Keratinocyte (primary cell): Measurements from ENCODE around the gene ARID1B. TPM values are rescaled to one million over a fixed set of nuclear protein-coding genes. Genes with fewer than 3 reads are reported as not detected.

Source experiments
- DNase-seq: peaks from one replicate; pipeline ENCODE4 v3.0.0-alpha.2; 2011; ENCODE audit warnings: low read depth, missing footprints, low spot score
- FAIRE-seq: peaks from 2 replicates; lab custom pipeline; 2011; peaks lifted over from hg19 to GRCh38; lab: Jason Lieb, UNC
- H2AFZ ChIP-seq: 2 replicates; pipeline ENCODE4 v1.6.0; 2012; ENCODE audit warnings: low read length, control low read depth, inconsistent platforms; ENCODE audit not compliant: control insufficient read depth
- H3K27ac ChIP-seq: 2 replicates; pipeline ENCODE4 v1.5.1; 2011; ENCODE audit warnings: low read length; ENCODE audit not compliant: control insufficient read depth, insufficient read depth
- H3K27me3 ChIP-seq: 3 replicates; pipeline ENCODE4 v1.6.0; 2011; ENCODE audit warnings: low read length; ENCODE audit not compliant: control insufficient read depth, insufficient read depth; ENCODE audit errors: extremely low read depth
- H3K36me3 ChIP-seq, 2 experiments: 2 replicates in 1 of 2; 3 replicates in 1 of 2; pipeline ENCODE4 v1.5.1; 2011; ENCODE audit warnings: low read length in 2 of 2, mild to moderate bottlenecking in 1 of 2; ENCODE audit not compliant: control insufficient read depth in 2 of 2, insufficient read depth in 2 of 2; ENCODE audit errors: extremely low read depth in 1 of 2
- H3K4me1 ChIP-seq: 3 replicates; pipeline ENCODE4 v1.5.1; 2011; ENCODE audit warnings: low read length; ENCODE audit not compliant: control insufficient read depth, insufficient read depth; ENCODE audit errors: extremely low read depth
- H3K4me2 ChIP-seq: 3 replicates; pipeline ENCODE4 v1.6.0; 2011; ENCODE audit warnings: low read depth, low read length; ENCODE audit not compliant: control insufficient read depth, insufficient read depth; ENCODE audit errors: extremely low read depth
- H3K4me3 ChIP-seq, 3 experiments: fragments of 200-600 bp in 1 of 3; sonication (generic) in 1 of 3; 2 replicates in 2 of 3; 3 replicates in 1 of 3; pipeline ENCODE4 v1.5.1; 2011 to 2016; ENCODE audit warnings: low read length in 3 of 3, mild to moderate bottlenecking in 3 of 3, control low read depth in 2 of 3, inconsistent platforms in 1 of 3, low read depth in 1 of 3, mixed read lengths in 1 of 3, mixed run types in 1 of 3, moderate library complexity in 1 of 3; ENCODE audit not compliant: control insufficient read depth in 2 of 3, insufficient read depth in 2 of 3; ENCODE audit errors: extremely low read depth in 1 of 3
- H3K79me2 ChIP-seq: 2 replicates; pipeline ENCODE4 v1.6.0; 2012; ENCODE audit warnings: low read length; ENCODE audit not compliant: control insufficient read depth, insufficient read depth
- H3K9ac ChIP-seq: 3 replicates; pipeline ENCODE4 v1.6.0; 2011; ENCODE audit warnings: low read length; ENCODE audit not compliant: control insufficient read depth, insufficient read depth; ENCODE audit errors: extremely low read depth
- H3K9me1 ChIP-seq: 3 replicates; pipeline ENCODE4 v1.6.0; 2011; ENCODE audit warnings: low read length; ENCODE audit not compliant: control insufficient read depth, insufficient read depth; ENCODE audit errors: extremely low read depth
- H3K9me3 ChIP-seq: 2 replicates; pipeline ENCODE4 v1.5.1; 2012; ENCODE audit warnings: low read depth, low read length; ENCODE audit not compliant: control insufficient read depth
- H4K20me1 ChIP-seq: 3 replicates; pipeline ENCODE4 v1.6.0; 2011; ENCODE audit warnings: low read length; ENCODE audit not compliant: control insufficient read depth, insufficient read depth; ENCODE audit errors: extremely low read depth
- EZH2 ChIP-seq: IDR thresholded peaks from one replicate; pipeline ENCODE4 v1.6.1; 2012; ENCODE audit warnings: inconsistent platforms, mild to moderate bottlenecking, low read length, moderate library complexity
- dilution Hi-C: fragments of 300-500 bp; cut with MboI; formaldehyde crosslinking; loops from one replicate; pipeline ENCODE4 v1.7.0; 2020; ENCODE audit warnings: low sequenced_read_pairs; ENCODE audit not compliant: extremely low pct_ligation_motif_present
- polyA plus RNA-seq, 5 experiments: library from polyadenylated mRNA; depleted of rRNA in 3 of 5; stranded (reverse) in 3 of 5; stranded (forward) in 1 of 5; unstranded in 1 of 5; fragments of >200 nt; gene quantifications; 1 replicate in 1 of 5; 2 replicates in 3 of 5; 3 replicates in 1 of 5; pipeline versions ENCODE4 v1.2.1 to v1.2.3, GENCODE V29; 2011 to 2012; ENCODE audit warnings: missing spikeins in 2 of 5, low read depth in 1 of 5, low replicate concordance in 1 of 5
- TF ChIP-seq, protein P1 (sequence below), 3 experiments: IDR thresholded peaks in 1 of 3; conservative IDR thresholded peaks in 1 of 3; optimal IDR thresholded peaks in 1 of 3; 2 replicates in 2 of 3; 3 replicates in 1 of 3; pipeline versions ENCODE3 to v1.5.1; 2011; ENCODE audit warnings: low read length in 3 of 3, mild to moderate bottlenecking in 3 of 3, moderate library complexity in 2 of 3, control low read depth in 1 of 3, inconsistent platforms in 1 of 3; ENCODE audit not compliant: insufficient read depth in 2 of 3; ENCODE audit errors: extremely low read depth in 1 of 3

ARID1B gene
- polyA plus RNA-seq, 1 donor (not counting 4 experiments of a cell fraction or from before 2014, with no cell fraction given): 14.9 TPM

DNA sequence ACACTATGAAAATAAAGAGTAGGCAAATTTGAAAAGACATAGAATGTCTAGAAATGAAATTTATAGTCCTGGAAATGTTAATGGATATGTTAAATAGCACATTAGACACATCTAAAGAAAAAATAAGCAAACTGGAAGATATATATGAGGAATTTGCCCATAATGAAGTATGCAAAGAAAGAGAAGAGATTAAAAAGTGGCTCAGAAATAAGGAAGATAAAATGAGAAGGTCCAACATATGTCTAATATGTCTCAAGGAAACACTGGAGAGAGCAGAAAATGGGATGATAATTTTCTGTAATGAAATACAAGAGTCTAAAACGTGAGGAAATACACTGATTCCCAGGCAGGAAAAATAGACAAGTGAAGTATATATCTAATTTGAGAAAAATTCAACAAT is 36.6 kb upstream of the ARID1B start:
- no peak overlapping the region for H3K27ac ChIP-seq
- H3K4me2 ChIP-seq: no peak overlapping the region
- no peaks in the 10 kb centered on the region for H3K79me2 ChIP-seq
- H3K4me1 ChIP-seq: no peaks in the 10 kb centered on the region
- H3K9me1 ChIP-seq: no peaks in the 10 kb centered on the region
- TF ChIP-seq EZH2: no peak
- TF ChIP-seq, protein P1, sequence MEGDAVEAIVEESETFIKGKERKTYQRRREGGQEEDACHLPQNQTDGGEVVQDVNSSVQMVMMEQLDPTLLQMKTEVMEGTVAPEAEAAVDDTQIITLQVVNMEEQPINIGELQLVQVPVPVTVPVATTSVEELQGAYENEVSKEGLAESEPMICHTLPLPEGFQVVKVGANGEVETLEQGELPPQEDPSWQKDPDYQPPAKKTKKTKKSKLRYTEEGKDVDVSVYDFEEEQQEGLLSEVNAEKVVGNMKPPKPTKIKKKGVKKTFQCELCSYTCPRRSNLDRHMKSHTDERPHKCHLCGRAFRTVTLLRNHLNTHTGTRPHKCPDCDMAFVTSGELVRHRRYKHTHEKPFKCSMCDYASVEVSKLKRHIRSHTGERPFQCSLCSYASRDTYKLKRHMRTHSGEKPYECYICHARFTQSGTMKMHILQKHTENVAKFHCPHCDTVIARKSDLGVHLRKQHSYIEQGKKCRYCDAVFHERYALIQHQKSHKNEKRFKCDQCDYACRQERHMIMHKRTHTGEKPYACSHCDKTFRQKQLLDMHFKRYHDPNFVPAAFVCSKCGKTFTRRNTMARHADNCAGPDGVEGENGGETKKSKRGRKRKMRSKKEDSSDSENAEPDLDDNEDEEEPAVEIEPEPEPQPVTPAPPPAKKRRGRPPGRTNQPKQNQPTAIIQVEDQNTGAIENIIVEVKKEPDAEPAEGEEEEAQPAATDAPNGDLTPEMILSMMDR (optimal IDR thresholded peaks at IDR 0.05 in 1 of 3, IDR thresholded peaks at IDR 0.05 in 1 of 3, conservative IDR thresholded peaks at IDR 0.05 in 1 of 3; ENCODE audit: extremely low read depth in 1 of 3, insufficient read depth in 2 of 3, low read length in 3 of 3): no peak
- no peaks in the 10 kb centered on the region for H3K36me3 ChIP-seq
- dilution Hi-C loops: no loop called here
- no peak for DNase-seq
- peaks cover 3% of the 10 kb centered on the region for H3K9me3 ChIP-seq
- no peak overlapping the region for H3K4me3 ChIP-seq
- no peak overlapping the region for H2AFZ ChIP-seq
- H3K9ac ChIP-seq: no peak overlapping the region
- no peaks in the 10 kb centered on the region for H3K27me3 ChIP-seq
- no peak for FAIRE-seq
- H4K20me1 ChIP-seq: no peaks in the 10 kb centered on the region

DNA sequence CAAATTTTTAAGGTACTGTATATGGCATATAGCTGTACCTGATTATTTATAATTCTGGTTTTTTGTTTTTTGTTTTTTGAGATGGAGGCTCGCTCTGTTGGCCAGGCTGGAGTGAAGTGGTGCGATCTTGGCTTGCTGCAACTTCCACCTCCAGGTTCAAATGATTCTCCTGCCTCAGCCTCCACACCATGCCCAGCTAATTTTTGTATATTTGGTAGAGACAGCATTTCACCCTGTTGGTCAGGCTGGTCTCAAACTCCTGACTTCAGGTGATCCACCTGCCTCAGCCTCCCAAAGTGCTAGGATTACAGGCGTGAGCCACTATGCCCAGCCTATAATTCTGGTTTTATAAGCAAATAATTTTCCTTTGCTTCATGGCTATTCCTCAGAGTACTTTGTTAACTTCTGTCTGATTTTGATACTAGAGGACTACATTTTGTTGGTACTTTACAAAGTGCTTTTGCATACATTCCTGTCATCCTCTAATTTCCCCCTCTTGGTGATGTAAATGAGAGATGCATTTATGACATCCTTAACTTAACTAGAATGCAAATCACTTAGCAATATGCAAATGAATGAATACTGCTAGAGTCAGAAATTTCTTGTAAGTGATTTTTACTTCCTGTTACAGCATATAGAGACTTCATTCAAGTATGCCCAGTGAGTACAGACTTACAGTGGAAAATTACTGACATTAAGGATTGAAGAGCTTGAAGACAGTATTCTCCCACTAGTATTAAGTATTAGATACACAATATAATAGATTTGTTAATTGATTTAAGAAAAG is 35.7 kb upstream of the ARID1B start:
- Histone ChIP-seq H2AFZ (no peak overlapping the region), H3K4me3 (no peak overlapping the region), H3K9ac (no peak overlapping the region), H3K4me2 (no peak overlapping the region), H3K9me3 (peaks cover 3% of the 10 kb centered on the region), H3K27ac (no peak overlapping the region), H3K79me2 (no peaks in the 10 kb centered on the region), H3K9me1 (no peaks in the 10 kb centered on the region), H3K27me3 (no peaks in the 10 kb centered on the region), H3K4me1 (no peaks in the 10 kb centered on the region), H4K20me1 (no peaks in the 10 kb centered on the region), H3K36me3 (no peaks in the 10 kb centered on the region)
- DNase-seq (no peak), FAIRE-seq (no peak)
- dilution Hi-C loops: no loop called here
- TF ChIP-seq, protein P1 (optimal IDR thresholded peaks at IDR 0.05 in 1 of 3, IDR thresholded peaks at IDR 0.05 in 1 of 3, conservative IDR thresholded peaks at IDR 0.05 in 1 of 3; ENCODE audit: extremely low read depth in 1 of 3, insufficient read depth in 2 of 3, low read length in 3 of 3): no peak
- no peak for TF ChIP-seq EZH2
